GM21367 (cell line): ENCODE measurements around the gene CKMT1A.
"Not testable (repeated sequence)": the region's sequence is repeated elsewhere in the genome, so short reads cannot be mapped to it uniquely, and the experiment has no call there.

Experiments
- ATAC-seq: cut with Tn5 transposase; IDR thresholded peaks from one replicate; pipeline ENCODE4 v1.9.1; 2021; ENCODE audit not compliant: unreplicated experiment

Gene CKMT1A

DNA sequence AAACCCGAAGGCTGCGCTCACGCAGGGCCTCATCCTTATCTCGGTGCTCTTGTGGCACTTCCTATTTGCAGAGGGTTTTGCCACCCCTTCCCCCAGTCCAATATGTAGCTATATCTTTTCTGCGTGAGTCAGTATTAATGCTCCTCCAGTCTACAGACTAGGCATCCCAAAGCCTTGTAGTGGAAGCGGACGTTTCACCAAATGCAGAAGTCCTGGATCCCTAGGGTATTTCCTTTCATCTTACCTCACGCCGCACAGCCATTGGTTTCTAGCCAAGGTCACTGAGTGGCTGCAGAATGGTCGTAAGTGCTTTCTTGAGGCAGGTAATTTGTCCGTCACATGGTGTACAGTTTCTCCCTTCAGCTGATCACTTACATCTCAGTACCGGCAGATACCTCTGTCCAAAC lies 53.2 kb downstream of the CKMT1A start:
- not testable (repeated sequence) for ATAC-seq

DNA sequence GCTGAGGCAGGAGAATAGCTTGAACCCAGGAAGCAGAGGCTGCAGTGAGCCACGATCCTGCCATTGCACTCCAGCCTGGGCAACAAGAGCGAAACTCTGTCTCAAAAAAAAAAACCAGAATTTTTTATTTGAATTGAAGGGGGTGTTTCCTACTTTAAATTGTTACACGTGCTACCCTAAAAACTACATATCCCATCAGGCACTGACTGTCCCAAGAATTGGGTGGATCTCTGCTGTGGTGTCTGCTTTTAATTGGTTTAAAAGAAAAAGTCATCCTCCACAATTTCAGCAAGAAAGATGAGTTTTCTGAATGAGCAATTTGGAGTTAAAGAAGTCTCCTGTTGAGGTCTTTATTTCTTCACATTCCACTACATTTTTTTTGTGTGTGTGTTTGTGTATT lies 54.7 kb downstream of the CKMT1A start:
- ATAC-seq, result no peak
